Glutamatergic neuron (in vitro differentiated cells): Measurements from ENCODE around the gene PKD2L2. TPM values are rescaled to one million over a fixed set of nuclear protein-coding genes. Genes with fewer than 3 reads are reported as not detected.
"Not testable (repeated sequence)": the region's sequence is repeated elsewhere in the genome, so short reads cannot be mapped to it uniquely, and the experiment has no call there.

Experiments
- DNase-seq: peaks from one replicate; pipeline ENCODE4 v3.0.0; 2022
- H3K27ac Mint-ChIP-seq: one replicate; pipeline ENCODE4 v1.8.0; 2020; ENCODE audit warnings: mild to moderate bottlenecking, mixed read lengths, inconsistent platforms; ENCODE audit not compliant: unreplicated experiment
- H3K27me3 Mint-ChIP-seq: one replicate; pipeline ENCODE4 v1.8.0; 2020; ENCODE audit warnings: mild to moderate bottlenecking, moderate library complexity, mixed read lengths, inconsistent platforms; ENCODE audit not compliant: unreplicated experiment
- H3K36me3 Mint-ChIP-seq: one replicate; pipeline ENCODE4 v1.8.0; 2020; ENCODE audit warnings: mild to moderate bottlenecking, mixed read lengths, inconsistent platforms; ENCODE audit not compliant: unreplicated experiment
- H3K4me1 Mint-ChIP-seq: one replicate; pipeline ENCODE4 v1.8.0; 2020; ENCODE audit warnings: mild to moderate bottlenecking, low read depth, mixed read lengths, inconsistent platforms; ENCODE audit not compliant: unreplicated experiment
- H3K4me3 Mint-ChIP-seq: one replicate; pipeline ENCODE4 v1.8.0; 2020; ENCODE audit warnings: mild to moderate bottlenecking, mixed read lengths, inconsistent platforms; ENCODE audit not compliant: unreplicated experiment
- H3K9me3 Mint-ChIP-seq: one replicate; pipeline ENCODE4 v1.8.0; 2020; ENCODE audit warnings: mild to moderate bottlenecking, moderate library complexity, mixed read lengths, inconsistent platforms; ENCODE audit not compliant: unreplicated experiment
- CTCF ChIP-seq: fragments of 200-600 bp; sonication (generic); IDR thresholded peaks from one replicate; pipeline ENCODE4 v1.5.0; 2021; ENCODE audit not compliant: partially characterized antibody, unreplicated experiment
- total RNA-seq: library from RNA; stranded (reverse); fragmentation: NEBNext Ultra II Directional; extraction: Animal tissue kit (Norgen Biotek cat#: 25700); gene quantifications from one replicate; pipeline ENCODE4 v1.2.1, GENCODE V29; 2021; ENCODE audit not compliant: unreplicated experiment

The PKD2L2 gene
- total RNA-seq, 1 donor from 2014 or later: not detected

- TF ChIP-seq CTCF: no peak
- no peaks in the 10 kb centered on the region for H3K9me3 Mint-ChIP-seq
- no peaks in the 10 kb centered on the region for H3K4me1 Mint-ChIP-seq
- H3K27me3 Mint-ChIP-seq: no peaks in the 10 kb centered on the region
- no peak for DNase-seq
- no peak overlapping the region for H3K4me3 Mint-ChIP-seq
- no peaks in the 10 kb centered on the region for H3K36me3 Mint-ChIP-seq
- H3K27ac Mint-ChIP-seq: no peak overlapping the region
These were observed 27.0 kb upstream of the PKD2L2 start for GRCh38 chr5:137862251-137862650.

GRCh38 chr5:137863653-137864052, 25.6 kb upstream of the PKD2L2 start:
- not testable (repeated sequence) for DNase-seq, H3K36me3 Mint-ChIP-seq, H3K4me1 Mint-ChIP-seq, H3K27me3 Mint-ChIP-seq, H3K27ac Mint-ChIP-seq, H3K4me3 Mint-ChIP-seq, H3K9me3 Mint-ChIP-seq

- H3K27ac Mint-ChIP-seq: no peak overlapping the region
- no peak for TF ChIP-seq CTCF
These were observed 22.5 kb upstream of the PKD2L2 start for GRCh38 chr5:137866541-137867388.

GRCh38 chr5:137867664-137868063, 21.6 kb upstream of the PKD2L2 start, which contains the start of gene MYOT:
Gene MYOT, plus strand, starts transcription at chr5:137867860. Its CDS starts 2,792 bp downstream, at chr5:137870652.
- Mint-ChIP-seq H3K27ac (no peak within 1 kb of the TSS), H3K4me3 (no peak within 1 kb of the TSS), H3K36me3 (no peaks in the 10 kb centered on the region), H3K4me1 (no peaks in the 10 kb centered on the region), H3K9me3 (no peaks in the 10 kb centered on the region), H3K27me3 (no peaks in the 10 kb centered on the region)
- no peak for DNase-seq
- no peak for TF ChIP-seq CTCF

More at GRCh38 chr5:137866541-137867388, 22.5 kb upstream of the PKD2L2 start:
- H3K9me3 Mint-ChIP-seq: no peaks in the 10 kb centered on the region
- H3K36me3 Mint-ChIP-seq: no peaks in the 10 kb centered on the region
- H3K4me3 Mint-ChIP-seq: no peak overlapping the region
- H3K27me3 Mint-ChIP-seq: no peaks in the 10 kb centered on the region
- H3K4me1 Mint-ChIP-seq: no peaks in the 10 kb centered on the region
- no peak for DNase-seq

- Mint-ChIP-seq H3K27ac (no peak overlapping the region), H3K36me3 (no peaks in the 10 kb centered on the region), H3K4me1 (no peaks in the 10 kb centered on the region), H3K27me3 (no peaks in the 10 kb centered on the region), H3K9me3 (no peaks in the 10 kb centered on the region), H3K4me3 (no peak overlapping the region)
- TF ChIP-seq CTCF: no peak
- DNase-seq: no peak
These were observed 18.5 kb upstream of the PKD2L2 start for GRCh38 chr5:137870647-137871339.
